ENCODE measurements around the gene AGPS.
"Not testable (repeated sequence)": the region's sequence is repeated elsewhere in the genome, so short reads cannot be mapped to it uniquely, and the experiment has no call there.

Gene AGPS

DNA sequence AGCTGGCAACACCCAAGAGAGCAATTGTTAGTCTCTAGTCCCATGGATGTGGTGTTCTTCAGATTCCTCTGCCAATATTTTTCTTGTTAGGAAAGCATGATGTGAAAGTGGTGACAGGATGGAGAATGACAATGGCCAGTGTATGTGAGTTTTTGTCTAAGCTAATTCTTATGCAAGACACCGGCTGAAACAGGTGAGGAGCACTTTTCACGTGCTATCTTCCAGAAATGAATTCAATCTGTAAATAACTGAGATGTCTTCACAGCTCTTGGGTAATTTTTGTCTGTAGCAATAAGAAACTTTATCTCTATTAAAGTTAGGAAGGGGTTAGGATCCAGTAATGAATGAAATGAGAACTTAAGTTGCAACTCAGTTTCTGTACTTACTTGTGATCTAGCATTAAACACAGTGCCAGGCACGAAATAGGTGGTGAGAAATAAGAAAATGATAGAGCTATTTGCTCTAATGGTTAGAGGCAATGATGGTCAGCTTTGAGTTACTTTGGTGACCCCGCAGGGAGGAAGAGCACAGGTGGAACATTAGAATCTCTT is 676 bp upstream of the AGPS start:
- DNase-seq: no peak

DNA sequence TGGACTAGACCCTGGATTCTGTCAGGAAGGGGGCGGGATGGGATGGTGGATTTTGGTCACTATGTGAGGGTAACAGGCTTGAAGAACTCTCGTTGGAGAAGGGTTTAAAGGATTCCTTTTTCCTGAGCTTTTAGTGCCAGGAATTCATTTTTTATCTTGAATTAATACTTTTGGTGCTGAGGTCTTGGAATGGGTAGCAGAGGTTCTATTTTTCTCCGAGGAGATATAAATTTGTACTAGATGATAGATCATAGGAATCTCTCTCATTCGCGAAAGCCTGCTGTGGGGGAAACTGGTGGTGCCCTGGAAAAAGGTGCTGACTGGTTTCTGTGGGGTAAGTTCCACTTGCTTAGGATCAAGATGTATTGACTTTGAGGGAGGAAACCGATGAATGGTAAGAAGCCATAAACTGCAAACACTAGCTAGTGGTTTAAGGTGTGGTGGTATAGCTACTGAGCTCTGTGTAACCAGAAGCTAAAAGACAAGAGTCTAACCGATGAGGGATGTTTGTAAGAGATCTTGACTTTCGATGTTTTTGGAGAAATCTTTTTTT is 706 bp downstream of the AGPS start:
- no peak for DNase-seq

- no peak for DNase-seq
Observed at GRCh38 chr2:177393824-177394593, 1.4 kb downstream of the AGPS start.

DNA sequence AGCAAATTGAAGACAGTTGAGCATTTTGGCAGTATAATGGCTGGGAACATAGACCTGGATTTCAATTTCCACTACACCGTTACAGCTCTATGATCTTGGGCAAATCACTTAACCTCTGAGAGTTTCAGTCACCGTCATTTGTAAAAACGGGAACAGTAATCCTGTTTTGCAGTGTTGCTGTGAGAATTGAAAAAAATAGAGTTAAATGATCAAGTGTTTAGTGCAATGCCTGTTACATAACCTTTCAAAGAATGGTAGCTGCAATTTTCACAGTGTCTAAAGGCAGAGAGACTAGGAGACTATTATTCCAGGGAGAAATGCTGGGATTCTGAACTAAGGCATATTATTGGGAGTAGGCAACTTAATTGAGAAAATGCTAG is 2.0 kb downstream of the AGPS start:
- no peak for DNase-seq

DNA sequence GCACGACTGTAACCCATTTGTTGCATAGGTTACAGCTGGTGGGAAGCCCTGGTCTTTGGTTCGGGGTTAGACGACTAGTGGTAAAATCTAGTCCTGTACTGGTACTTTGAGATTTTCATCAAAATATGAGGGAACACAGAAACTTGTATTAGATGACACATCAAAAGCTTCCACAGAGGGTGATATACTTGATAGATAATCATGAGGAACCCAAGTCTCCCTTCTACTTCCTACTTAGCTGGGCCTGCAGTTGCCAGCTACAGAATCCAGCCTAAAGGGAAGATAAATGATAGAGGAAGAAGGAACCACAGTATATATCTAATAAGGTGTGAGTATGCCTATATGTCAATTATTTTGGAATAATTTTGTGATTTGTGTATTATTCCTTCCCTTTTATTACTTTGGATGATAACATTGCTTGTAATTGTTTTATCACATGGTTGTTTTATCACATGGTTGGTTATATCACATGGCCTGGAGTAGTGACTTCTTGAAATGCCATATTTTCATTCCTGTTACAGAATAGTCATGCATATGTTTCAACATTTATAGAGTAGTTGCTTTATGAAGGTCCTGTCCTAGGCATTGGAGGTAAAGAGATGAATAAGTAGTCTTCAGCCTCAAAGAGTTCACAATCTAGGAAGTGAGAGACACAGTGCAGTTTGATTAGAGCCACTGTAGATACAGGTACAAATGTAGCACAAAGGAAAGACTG is 2.9 kb downstream of the AGPS start:
- DNase-seq: no peak

DNA sequence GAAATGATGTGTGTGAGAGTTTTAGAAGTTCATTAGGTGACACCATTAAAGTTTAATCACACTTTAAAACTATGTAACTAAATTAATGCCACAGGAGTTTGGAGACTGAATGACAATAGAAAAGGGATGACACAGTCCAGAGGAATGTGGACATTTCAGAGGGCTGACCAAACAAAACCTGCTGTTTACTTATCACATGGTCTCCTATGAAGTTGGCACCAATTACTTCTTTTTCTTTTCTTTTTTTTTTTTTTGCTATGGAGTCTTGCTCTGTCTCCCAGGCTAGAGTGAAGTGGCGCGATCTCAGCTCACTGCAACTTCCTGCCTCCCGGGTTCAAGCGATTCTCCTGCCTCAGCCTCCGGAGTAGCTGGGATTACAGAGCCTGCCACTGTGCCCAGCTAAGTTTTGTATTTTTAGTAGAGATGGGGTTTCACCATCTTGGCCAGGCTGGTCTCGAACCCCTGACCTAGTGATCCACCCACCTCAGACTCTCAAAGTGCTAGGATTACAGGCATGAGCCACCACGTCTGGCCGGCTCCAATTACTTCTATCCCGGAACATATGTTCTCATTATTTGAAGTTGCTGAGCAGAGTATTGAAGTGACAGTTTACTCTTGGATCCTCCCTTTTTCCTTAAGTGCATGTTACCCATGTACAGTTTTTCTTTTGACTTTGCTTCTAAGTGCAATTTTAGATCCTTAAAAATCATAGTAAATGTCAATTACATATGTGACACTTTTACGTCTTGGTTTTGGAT is 4.3 kb downstream of the AGPS start:
- DNase-seq: no peak

DNA sequence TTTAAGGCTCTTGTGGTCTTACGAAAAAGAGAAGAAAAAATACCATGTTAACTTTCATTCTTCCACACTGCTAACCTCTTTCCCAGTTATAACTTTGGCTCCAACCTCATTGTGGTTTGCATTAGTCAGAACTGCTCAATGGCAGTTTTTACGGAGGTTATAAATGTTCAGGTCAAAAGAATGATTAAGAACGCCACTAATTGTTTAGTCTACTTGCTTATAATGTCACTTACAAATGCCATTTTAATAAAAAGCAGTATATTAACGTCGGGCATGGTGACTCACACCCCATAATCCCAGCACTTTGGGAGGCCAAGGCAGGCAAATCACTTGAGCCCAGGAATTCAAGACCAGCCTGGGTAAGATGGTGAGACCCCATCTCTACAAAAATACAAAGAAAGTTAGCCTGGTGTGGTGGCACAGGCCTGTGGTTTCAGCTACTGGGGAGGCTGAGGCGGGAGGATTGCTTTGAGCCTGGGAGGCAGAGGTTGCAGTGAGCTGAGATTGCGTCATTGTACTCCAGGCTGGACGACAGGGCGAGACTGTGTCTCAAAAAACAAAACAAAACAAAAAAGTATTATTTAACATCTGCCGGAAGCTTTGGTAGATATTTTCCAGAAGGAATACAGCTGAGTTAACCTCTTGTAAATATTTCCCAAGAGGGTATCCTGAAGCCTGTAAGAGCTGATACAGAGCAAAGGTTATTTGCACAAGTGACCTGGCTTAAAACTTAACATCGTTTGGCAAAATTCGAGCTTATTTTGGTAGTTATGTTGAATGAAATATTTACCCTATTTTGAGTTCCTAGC is 5.1 kb downstream of the AGPS start:
- peak; percentile 48 for DNase-seq

DNA sequence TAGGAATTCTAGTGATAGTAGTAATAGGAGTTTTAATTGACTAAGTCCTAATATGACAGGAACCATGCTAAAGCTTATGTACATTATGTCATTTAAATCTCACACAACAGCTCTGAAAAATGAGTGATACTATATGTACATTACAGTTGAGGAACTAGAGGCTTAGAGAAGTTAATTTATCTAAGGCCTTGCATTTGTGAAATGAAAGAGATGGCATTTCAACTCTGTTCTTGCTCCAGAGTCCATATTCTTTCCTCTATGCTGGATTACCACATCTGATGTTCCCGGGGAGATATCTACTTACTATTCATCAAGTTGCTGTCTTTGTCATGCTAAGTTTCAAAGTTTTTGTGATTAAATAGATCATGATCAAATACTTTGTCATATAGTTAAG is 5.7 kb downstream of the AGPS start:
- DNase-seq: no peak

- no peak for DNase-seq
Observed at GRCh38 chr2:177398791-177399190, 6.2 kb downstream of the AGPS start.

DNA sequence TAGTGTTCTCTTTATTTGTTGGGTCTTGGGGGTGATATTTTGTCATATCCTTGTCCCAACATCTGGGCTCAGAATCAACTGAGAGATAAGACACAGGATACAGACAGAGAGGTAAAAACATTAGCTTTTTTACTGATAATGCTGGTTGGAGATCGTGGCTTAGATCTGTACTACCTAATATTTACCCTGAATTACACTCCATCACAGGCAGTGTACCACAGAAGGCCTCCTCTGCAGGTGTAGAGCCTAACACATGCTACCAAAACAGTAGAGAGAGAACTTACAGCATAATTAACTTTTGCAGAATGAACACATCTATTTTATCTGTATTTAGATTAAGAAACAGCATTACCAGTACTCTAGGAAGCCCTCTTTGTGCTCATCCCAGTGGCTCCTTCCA is 6.8 kb downstream of the AGPS start:
- no peak for DNase-seq

DNA sequence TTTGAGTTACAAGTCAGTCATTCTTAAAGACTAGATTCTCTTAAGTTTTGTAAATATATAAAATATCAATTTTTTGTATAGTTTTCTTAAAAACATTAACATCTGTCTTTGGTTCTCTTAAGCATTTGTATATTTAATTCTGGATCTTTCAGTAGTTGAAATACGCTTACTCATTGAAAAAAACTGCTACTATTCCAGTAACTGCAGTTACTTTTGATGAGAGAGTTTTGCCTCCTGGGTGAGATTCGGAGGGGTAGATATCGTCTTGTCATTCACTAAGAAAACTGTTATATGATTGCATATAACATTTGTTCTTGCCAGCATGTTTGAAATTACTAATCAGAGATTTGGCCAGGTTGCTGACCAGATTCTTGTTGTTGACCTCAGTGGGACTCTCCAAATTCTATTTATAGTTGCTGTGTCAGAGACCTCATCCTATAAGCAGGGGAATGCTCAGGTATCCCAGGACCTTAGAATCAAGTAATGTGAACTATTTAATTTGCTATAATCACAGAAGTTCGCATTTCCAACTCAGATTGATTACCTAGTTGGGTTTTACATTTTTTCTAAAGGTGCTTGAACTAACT is 7.9 kb downstream of the AGPS start:
- DNase-seq: no peak

DNA sequence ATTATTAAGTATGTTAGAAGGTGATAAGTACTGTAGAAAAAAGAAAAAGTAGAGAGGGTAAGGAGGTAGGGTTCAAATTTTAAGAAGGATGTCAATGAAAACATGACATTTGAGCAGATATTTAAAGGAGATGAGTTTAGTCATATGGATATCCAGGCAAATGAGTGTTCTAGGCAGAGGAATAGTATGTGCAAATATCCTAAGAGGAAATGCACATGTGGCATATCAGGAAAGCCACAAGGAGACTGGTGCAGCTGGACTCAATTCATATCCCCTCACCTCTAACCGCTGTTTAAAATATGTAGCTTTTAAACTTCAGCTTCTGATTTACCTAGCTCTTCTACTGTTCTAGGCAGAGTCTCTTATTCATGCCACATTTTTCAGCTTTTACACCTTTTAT is 9.5 kb downstream of the AGPS start:
- DNase-seq: no peak

DNA sequence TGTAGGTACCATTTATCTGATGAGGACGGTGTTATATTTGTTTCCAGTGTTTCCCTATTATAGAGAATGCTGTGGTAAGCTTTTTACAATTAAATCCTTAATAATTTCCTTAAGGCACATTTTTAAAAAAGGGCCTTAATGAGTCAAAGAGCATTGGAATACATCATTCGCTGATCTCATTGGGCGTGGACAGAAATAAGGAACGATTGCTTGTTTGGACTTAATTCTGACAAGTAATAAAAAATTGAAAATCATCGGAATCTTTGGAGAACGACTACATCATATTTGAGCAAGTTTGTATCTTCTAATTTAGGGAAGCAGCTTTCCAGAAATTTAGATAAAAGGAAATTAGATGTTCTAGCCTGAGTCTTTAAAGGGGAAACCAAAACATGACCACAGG is 11.3 kb downstream of the AGPS start:
- no peak for DNase-seq

DNA sequence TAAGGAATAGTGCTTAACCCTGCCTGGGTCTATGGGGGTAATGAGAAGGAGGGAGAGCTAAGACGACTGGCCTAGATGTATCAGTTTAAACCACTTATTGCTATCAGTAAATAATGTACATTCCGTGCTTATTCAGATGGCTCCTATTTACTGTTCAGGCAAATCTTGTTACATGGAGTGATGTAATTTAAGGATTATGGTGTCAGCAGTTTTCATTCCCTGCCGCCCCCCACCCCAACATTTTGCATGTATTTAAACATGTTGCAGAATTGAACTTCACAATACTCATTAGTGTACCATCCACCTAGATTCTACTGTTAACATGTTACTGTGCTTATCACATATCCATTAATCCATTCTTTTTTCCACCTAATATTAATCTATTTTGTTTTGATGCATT is 11.7 kb downstream of the AGPS start:
- no peak for DNase-seq

- no peak for DNase-seq
Observed at GRCh38 chr2:177405029-177405692, 12.6 kb downstream of the AGPS start.

GRCh38 chr2:177406182-177406581 is 13.6 kb downstream of the AGPS start:
- no peak for DNase-seq

GRCh38 chr2:177407031-177407430 is 14.5 kb downstream of the AGPS start:
- DNase-seq: no peak

- not testable (repeated sequence) for DNase-seq
Observed at GRCh38 chr2:177410629-177411028, 18.1 kb downstream of the AGPS start.

DNA sequence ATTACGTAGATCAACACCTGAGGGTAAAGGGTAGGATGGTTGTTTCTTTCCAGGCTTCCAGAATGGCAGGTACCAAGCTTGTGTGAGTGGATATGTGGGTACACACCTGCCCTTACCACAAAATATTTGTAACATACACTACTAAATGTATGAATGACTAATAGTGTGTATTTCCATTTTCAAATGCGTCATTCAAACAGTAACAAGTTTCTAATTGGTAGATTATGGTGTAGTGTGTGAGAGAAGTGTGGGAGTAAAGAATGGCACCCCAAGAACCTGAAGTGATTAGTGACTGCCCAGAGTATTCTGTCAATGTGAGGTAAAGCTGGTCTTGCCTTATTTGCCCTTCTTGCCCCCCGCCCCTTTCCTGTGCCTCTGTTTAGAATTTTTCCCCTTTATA is 21.1 kb downstream of the AGPS start:
- DNase-seq: no peak

GRCh38 chr2:177419274-177419673 is 26.7 kb downstream of the AGPS start:
- DNase-seq: no peak

GRCh38 chr2:177422271-177422670 is 29.7 kb downstream of the AGPS start:
- no peak for DNase-seq
